GM21786 (cell line): Measurements from ENCODE around the gene GALNT14.
"Not testable (repeated sequence)": the region's sequence is repeated elsewhere in the genome, so short reads cannot be mapped to it uniquely, and the experiment has no call there.

Source experiments
- ATAC-seq: cut with Tn5 transposase; IDR thresholded peaks from one replicate; pipeline ENCODE4 v1.9.1; 2021; ENCODE audit not compliant: unreplicated experiment

The GALNT14 gene

DNA sequence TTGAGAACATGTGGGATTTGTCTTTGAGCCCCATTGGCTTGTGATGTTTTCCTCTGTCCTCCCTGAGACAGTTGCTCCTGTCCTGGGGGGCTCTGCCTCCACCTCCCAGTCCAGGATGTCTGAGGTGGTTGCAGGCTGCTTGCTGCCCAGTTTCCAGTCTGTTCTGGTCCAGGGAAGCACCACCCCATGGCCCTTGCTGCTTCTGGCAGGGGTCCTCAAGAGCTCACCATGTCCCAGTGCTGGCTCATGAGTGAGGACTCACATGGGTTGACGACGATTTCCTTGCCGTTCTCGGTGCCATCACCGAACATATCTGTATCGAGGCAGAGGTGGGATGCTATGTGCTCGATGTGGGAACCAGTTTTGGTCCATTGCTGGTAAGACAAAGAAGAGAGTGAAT, 227.6 kb downstream of the GALNT14 start:
- no peak for ATAC-seq

- not testable (repeated sequence) for ATAC-seq
Observed at GRCh38 chr2:30904437-30904836, 233.8 kb downstream of the GALNT14 start.

DNA sequence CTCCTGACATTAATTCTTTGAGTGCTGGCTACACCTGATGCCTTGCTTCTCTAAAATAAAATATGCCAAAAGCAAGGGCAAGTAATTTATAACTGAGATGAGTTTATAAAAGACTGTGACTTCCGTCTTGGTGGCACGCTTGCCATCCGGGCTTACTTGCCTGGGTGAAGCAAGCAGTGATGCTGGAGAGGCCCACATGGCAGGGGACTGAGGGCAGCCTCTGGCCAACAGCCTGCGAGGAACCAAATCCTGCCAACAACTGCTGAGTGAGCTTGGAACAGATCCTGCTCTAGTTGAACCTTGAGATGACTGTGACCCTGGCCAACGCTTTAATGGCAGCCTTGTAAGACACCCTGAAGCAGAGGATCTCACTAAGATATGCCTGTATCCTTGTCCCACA, 234.9 kb downstream of the GALNT14 start:
- no peak for ATAC-seq

GRCh38 chr2:30900381-30900780, 237.9 kb downstream of the GALNT14 start:
- no peak for ATAC-seq

DNA sequence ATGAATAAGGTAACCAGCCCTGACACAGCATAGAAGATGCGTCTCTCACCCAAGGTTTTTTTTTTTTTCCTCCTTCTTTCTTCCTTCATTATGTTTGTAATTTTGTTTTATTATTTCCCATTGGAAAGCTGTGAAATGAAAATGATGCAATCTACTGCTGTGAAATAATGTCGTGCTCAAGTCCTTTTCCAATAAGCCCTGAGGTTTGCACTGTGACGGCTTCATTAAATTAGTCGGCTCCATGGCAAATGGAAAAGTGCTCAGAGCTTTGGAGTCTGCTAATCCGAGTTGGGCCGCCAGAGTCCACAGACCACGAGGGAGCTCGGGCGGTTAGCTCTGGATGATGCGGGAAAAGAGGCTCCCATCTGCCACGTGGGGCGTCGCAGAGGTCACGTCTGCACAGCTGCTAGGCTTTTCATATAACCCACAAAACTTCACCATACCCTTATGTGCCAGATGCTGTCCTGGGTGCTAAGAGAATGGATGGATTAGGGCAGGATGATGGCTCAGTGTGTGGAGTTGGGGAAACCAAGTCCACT, 238.7 kb downstream of the GALNT14 start:
- ATAC-seq = no peak

DNA sequence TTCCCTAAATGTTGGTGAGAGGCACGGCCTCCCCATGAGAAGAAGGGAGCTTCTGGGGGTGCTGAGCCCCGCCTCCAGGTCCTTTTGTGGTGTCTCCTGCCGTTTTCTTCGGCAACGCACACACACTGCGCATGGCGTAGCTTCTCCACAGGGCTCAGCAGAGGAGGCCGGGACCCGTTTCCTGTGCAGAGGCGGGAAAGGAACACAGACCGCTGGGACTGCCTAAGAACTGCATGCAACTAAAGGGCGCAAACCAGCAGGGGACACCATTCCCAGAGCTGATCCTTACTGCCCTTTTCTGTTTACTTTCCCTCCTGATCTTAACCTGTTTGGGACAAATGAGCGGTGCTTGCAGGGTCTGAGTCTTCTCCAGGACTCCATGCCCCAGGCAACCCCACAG, 240.7 kb downstream of the GALNT14 start:
- ATAC-seq = no peak

DNA sequence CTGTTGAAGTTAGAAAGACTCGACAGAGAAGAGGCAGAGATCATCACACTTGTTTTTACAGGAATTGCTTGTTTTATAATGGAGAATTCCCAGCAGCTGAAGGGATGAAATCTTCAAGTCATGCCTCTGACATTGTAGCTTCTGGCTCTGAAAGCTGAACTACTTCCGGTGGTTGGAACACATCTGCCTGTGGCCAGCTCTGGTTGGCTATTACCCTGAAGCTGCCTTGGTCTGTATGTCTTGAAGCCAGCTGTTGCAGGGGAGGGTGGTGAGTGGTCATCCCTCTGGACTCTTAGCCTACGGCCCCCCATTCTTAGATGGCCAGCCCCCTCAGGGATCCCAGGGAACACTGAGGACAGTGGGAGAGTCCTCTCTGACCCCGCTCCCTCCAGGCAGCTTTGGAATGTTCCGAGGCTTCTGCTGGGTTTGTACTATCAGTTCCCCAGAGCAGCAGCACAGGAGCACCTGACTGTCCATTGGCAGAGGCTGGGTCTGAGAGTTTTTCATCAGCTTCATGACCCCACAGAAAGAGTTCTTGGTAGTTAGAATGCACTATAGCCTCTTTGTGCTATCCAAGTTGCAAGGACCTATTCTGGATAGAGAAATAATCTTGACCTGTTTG, 243.6 kb downstream of the GALNT14 start:
- no peak for ATAC-seq

GRCh38 chr2:30888852-30889409, 249.3 kb downstream of the GALNT14 start:
- ATAC-seq = no peak

DNA sequence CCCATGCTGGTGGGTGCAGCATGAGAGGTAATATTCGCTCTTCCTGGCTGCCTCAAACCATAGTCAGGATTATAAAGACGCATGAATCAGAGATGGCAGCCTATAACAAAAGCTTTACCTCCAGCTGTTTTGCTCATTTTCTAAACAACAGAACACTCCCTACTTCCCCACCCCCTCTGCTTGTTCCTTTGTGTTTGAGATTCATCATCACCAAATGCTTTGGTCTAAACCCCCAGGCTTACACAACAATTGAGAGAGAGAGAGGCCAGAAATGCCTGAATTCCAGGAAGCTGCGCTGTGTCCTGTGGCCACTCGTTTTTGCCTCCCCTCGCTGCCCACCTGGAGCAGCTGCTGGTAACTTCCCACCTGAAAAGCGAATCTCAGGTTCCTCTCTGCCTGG, 252.2 kb downstream of the GALNT14 start:
- no peak for ATAC-seq

DNA sequence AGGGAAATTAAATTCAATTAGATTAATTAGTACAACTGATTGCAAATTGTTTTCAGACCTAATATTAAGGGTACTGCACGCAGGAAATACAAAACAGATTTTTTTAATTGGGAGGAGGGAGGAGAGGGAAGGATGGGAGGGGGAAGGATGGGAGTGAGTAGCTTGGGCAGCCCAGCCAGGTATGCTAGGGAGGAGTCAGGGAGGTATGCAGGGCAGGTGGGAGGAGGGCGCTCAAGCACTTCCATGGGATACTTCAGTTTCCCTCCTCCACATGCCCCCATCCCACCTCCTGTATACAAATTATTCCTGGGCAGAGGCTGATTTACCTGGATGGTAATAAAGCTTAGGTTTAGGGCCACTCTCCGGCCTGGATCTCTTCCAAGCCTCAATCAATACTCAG, 254.4 kb downstream of the GALNT14 start:
- ATAC-seq = no peak

DNA sequence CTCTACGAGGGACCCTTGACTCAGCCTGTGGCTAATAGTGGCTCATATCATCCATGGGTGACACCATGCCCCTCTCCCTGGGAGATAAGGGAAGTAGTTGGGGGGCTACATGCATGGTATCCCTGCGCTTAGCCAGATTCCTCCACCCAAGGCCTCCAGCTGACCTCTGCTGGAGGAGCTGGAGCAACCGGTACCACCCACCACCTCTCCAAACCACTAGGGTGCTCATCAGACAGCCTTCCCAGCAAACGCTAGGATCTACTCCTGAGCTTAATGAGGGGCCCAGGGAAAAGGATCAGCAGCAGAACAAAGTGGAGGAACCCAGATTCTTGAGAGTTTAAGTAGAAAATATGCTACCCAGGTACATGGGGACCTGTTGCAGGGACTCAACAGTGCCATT, 255.1 kb downstream of the GALNT14 start:
- ATAC-seq = no peak

DNA sequence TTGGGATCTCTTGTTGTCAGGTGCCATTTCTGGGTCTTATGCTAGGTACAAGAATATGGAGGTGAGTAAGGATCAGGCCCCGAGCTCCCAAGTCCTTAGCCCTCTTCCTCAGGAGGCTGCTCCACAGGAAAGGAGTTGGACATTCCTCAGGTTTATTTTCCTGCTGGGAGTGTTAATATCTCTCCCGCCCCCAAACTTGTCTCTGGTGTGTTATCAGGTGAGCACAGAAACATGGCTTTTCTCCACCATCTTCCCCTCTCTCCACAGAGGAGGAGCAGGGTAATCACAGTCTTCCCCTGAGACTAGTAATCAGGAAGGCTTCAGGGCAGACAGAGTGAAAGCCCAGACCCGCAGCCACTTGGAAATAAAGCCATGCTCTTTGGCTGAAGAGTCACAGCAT, 257.7 kb downstream of the GALNT14 start:
- no peak for ATAC-seq

DNA sequence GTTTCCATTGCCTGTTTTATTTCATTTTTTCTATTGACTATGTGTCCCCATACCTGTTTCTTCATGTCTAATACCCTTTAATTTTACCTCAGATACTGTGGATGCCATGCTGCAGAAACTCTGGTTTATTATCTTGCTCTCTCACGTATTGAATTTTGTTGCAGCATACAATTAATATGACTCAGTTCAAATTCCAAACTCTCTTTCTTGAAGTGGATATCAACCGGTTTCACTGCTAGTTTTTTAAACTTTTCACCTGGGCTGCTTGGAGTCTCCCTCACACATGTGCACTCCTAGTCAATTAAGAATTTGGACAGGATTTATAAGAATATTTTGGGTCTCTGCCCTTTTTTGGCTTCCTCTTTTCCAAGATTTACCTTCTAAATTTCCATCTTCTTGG, 260.4 kb downstream of the GALNT14 start:
- no peak for ATAC-seq

GRCh38 chr2:30872797-30873196, 265.4 kb downstream of the GALNT14 start:
- ATAC-seq = no peak

GRCh38 chr2:30871980-30872789, 266.1 kb downstream of the GALNT14 start:
- no peak for ATAC-seq

- no peak for ATAC-seq
Observed at GRCh38 chr2:30871440-30871839, 266.8 kb downstream of the GALNT14 start.

DNA sequence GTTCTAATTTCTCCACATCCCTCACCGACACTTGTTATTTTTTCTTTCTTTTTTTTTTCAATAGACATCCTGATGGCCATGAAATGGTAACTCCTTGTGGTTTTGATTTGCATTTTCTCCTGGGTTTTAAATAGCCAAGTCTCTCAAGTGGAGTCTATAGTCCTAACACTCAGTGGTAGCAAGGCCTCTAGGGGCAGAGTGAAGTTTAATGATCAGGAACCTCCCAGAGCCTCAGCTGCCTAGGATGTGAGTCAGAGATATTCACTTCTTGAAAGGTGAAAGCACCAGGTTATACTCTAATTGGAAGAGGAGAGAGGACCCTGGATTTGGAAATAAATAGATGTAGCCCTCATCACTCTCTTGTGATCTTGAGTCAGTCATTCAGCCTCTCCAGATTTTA, 268.3 kb downstream of the GALNT14 start:
- ATAC-seq = no peak

DNA sequence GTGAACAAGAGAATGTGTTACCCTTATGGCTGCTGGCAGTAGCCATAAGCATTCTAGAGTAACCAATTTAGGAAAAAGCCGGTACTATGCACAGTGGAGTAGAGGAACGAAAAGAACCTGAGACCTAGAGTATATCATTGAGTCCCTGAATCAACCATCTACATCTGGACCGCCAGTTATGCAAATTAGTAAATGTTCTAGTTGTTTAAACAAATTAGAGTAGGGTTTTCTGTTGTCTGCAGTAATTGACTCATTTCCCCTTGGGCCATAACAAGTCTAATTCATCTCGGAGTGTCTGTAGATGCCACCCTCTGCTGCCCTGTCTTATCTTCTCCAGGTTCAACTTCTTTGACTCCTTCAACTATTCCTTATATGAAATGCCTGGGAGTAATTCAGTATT, 270.9 kb downstream of the GALNT14 start:
- ATAC-seq = no peak

GRCh38 chr2:30866974-30867373, 271.3 kb downstream of the GALNT14 start:
- ATAC-seq = no peak

DNA sequence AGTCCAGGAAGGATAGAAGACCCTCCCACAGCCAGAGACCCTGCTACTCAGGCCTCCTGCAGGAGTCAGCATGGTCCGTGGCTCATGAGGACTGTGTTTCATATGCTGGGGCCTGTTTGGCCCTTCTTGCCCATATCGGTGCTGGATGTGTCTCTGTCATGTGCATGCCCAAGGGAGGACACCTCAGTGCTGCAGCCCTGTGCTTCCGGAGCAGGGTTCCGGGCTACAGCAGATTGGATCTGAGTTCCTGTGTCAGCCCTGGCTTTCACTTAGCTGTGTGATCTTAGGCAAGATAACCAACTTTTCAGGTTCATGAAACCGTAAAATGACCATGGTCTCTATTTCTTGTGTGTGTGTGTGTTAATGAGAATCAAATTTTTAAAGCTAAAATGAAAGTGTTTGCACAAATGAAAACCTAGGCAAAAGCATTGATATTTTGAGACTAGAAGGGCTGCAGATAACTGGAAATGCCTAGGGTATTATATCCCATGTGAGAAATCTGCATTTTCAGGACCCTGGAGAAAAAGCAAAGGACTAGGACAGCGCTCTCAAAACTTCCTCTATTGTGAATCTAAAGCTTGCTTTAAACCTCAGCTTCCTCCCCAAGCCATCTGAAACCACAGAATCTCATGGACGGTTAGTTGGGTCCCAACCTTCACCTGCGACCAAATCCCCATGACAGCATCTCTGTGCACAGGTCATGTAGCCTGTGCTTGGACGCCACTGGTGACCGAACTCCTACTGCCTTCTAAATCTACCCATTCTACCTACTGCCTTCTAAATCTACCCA, 272.2 kb downstream of the GALNT14 start:
- ATAC-seq = no peak

- ATAC-seq = no peak
Observed at GRCh38 chr2:30865243-30865642, 273.0 kb downstream of the GALNT14 start.
